Mesendoderm (in vitro differentiated cells): ENCODE data around the gene TICAM2.
A peak's percentile ranks its signal among the peaks of the same experiment; 100 is the strongest.

Experiments
- DNase-seq: peaks from one replicate; pipeline ENCODE4 v3.0.0; 2013
- H2AK5ac ChIP-seq: 2 replicates; pipeline ENCODE4 v1.6.1; 2013; ENCODE audit warnings: low read length, inconsistent platforms
- H2BK120ac ChIP-seq: 2 replicates; pipeline ENCODE4 v1.6.1; 2013; ENCODE audit warnings: low read depth, mild to moderate bottlenecking, low read length, moderate library complexity, mixed read lengths
- H2BK15ac ChIP-seq: replicated peaks from 2 replicates; pipeline ENCODE4 v1.6.1; 2013; ENCODE audit warnings: low read depth, mild to moderate bottlenecking, moderate library complexity
- H2BK5ac ChIP-seq: 2 replicates; pipeline ENCODE4 v1.6.1; 2013; ENCODE audit warnings: low read length, inconsistent platforms
- H3K18ac ChIP-seq: 2 replicates; pipeline ENCODE4 v1.6.1; 2013; ENCODE audit warnings: mild to moderate bottlenecking, low read length, mixed read lengths
- H3K23ac ChIP-seq: one replicate; pipeline ENCODE4 v1.6.1; 2013; ENCODE audit warnings: low read length
- H3K27ac ChIP-seq: 2 replicates; pipeline ENCODE4 v1.5.1; 2013; ENCODE audit warnings: low read depth, mild to moderate bottlenecking, inconsistent platforms, low read length, moderate library complexity
- H3K27me3 ChIP-seq: 2 replicates; pipeline ENCODE4 v1.6.1; 2013; ENCODE audit warnings: low read length, control low read depth, mild to moderate bottlenecking, inconsistent platforms; ENCODE audit not compliant: insufficient read depth, poor library complexity
- H3K36me3 ChIP-seq: 2 replicates; pipeline ENCODE4 v1.6.1; 2013; ENCODE audit warnings: low read length, inconsistent platforms; ENCODE audit not compliant: control insufficient read depth, insufficient read depth
- H3K4ac ChIP-seq: one replicate; pipeline ENCODE4 v1.6.1; 2013; ENCODE audit warnings: low read depth, mild to moderate bottlenecking, low read length, moderate library complexity
- H3K4me1 ChIP-seq: 2 replicates; pipeline ENCODE4 v1.6.1; 2013; ENCODE audit warnings: low read depth, low read length, inconsistent platforms; ENCODE audit not compliant: control insufficient read depth
- H3K4me2 ChIP-seq: 2 replicates; pipeline ENCODE4 v1.6.1; 2013; ENCODE audit warnings: low read length
- H3K4me3 ChIP-seq: 2 replicates; pipeline ENCODE4 v1.5.1; 2013; ENCODE audit warnings: mild to moderate bottlenecking, low read length
- H3K56ac ChIP-seq: one replicate; pipeline ENCODE4 v1.6.1; 2013; ENCODE audit warnings: low read length
- H3K79me1 ChIP-seq: 2 replicates; pipeline ENCODE4 v1.6.1; 2013; ENCODE audit warnings: low read length, inconsistent platforms
- H3K79me2 ChIP-seq: 2 replicates; pipeline ENCODE4 v1.6.1; 2013; ENCODE audit warnings: mild to moderate bottlenecking, low read length; ENCODE audit not compliant: control insufficient read depth, insufficient read depth
- H3K9ac ChIP-seq: 2 replicates; pipeline ENCODE4 v1.6.1; 2013; ENCODE audit warnings: low read length, inconsistent platforms
- H4K5ac ChIP-seq: one replicate; pipeline ENCODE4 v1.6.1; 2013; ENCODE audit warnings: low read length
- H4K8ac ChIP-seq: one replicate; pipeline ENCODE4 v1.6.1; 2013; ENCODE audit warnings: low read depth, mild to moderate bottlenecking, control low read depth, low read length, moderate library complexity
- WGBS: extraction: QIAGEN DNeasy Blood & Tissue Kit; methylation state at CpG from one replicate; pipeline ENCODE4 v1.1.7; 2013; ENCODE audit warnings: low lambda C conversion rate, missing lambda C conversion rate; ENCODE audit not compliant: insufficient coverage; ENCODE audit errors: extremely low coverage; 5-methylcytosine and 5-hydroxymethylcytosine counted together

Gene TICAM2

DNA sequence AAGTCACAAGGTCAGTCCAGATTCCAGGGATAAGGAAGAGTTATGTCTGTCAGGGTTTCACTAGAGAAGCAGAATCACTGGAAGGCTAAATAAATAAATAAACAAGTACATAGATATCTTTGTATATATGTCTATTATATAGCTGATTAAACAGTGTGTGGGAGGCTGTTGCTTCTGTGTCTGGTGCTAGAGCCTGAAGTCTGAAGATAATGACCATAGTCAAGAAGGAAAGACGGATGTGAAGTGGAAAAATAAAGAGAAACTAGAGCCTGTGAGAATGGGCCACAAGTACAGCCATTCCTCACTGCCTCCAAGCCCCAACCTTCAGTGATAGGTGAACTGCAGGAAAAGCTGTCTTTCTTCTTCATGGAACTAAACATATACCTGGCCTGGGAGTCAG is 27.6 kb upstream of the TICAM2 start:
- no peak overlapping the region for H3K27ac ChIP-seq
- no peak overlapping the region for H3K4ac ChIP-seq
- H3K36me3 ChIP-seq, result no peaks in the 10 kb centered on the region
- no peak overlapping the region for H3K23ac ChIP-seq
- no peaks in the 10 kb centered on the region for H3K27me3 ChIP-seq
- H4K8ac ChIP-seq, result no peak overlapping the region
- WGBS, result no CpG with 5 or more reads among the region's 1 CpG
- H2BK15ac ChIP-seq, result no peak overlapping the region
- no peak overlapping the region for H3K56ac ChIP-seq
- H2BK120ac ChIP-seq, result no peak overlapping the region
- H3K4me3 ChIP-seq, result no peak overlapping the region
- H3K4me1 ChIP-seq, result no peaks in the 10 kb centered on the region
- no peak overlapping the region for H3K4me2 ChIP-seq
- DNase-seq, result no peak
- no peak overlapping the region for H3K18ac ChIP-seq
- H3K79me1 ChIP-seq, result no peaks in the 10 kb centered on the region
- H3K9ac ChIP-seq, result no peak overlapping the region
- no peak overlapping the region for H4K5ac ChIP-seq
- H2AK5ac ChIP-seq, result no peak overlapping the region
- H3K79me2 ChIP-seq, result peaks cover 8% of the 10 kb centered on the region
- H2BK5ac ChIP-seq, result no peak overlapping the region

GRCh38 chr5:115627295-115627865 is 25.1 kb upstream of the TICAM2 start:
- no peak overlapping the region for H2BK5ac ChIP-seq
- no peak overlapping the region for H3K4me3 ChIP-seq
- DNase-seq, result no peak
- H2AK5ac ChIP-seq, result no peak overlapping the region
- no peaks in the 10 kb centered on the region for H3K36me3 ChIP-seq
- no peak overlapping the region for H4K8ac ChIP-seq
- WGBS, result 100% methylated on average over 1 of the region's 5 CpGs
- peaks cover 5% of the 10 kb centered on the region for H3K4me1 ChIP-seq
- no peak overlapping the region for H3K56ac ChIP-seq
- H3K27me3 ChIP-seq, result no peaks in the 10 kb centered on the region
- no peak overlapping the region for H2BK120ac ChIP-seq
- H3K79me2 ChIP-seq, result peaks cover 32% of the 10 kb centered on the region
- H3K23ac ChIP-seq, result no peak overlapping the region
- H3K4ac ChIP-seq, result no peak overlapping the region
- H3K18ac ChIP-seq, result no peak overlapping the region
- H3K79me1 ChIP-seq, result peaks cover 8% of the 10 kb centered on the region
- no peak overlapping the region for H3K9ac ChIP-seq
- no peak overlapping the region for H3K27ac ChIP-seq
- no peak overlapping the region for H2BK15ac ChIP-seq
- H4K5ac ChIP-seq, result no peak overlapping the region
- H3K4me2 ChIP-seq, result no peak overlapping the region

GRCh38 chr5:115626445-115626823 is 24.2 kb upstream of the TICAM2 start:
- Histone ChIP-seq H3K4me1 (peaks cover 5% of the 10 kb centered on the region), H3K23ac (no peak overlapping the region), H3K27me3 (no peaks in the 10 kb centered on the region), H3K27ac (no peak overlapping the region), H4K8ac (no peak overlapping the region), H2BK5ac (no peak overlapping the region), H3K9ac (peak overlapping the region; percentile 80), H2AK5ac (no peak overlapping the region), H2BK120ac (no peak overlapping the region), H3K4me2 (peak overlapping the region; percentile 64), H3K4ac (peak overlapping the region; percentile 48), H3K79me2 (peaks cover 38% of the 10 kb centered on the region), H4K5ac (no peak overlapping the region), H3K4me3 (peak overlapping the region; percentile 84), H3K18ac (no peak overlapping the region), H2BK15ac (no peak overlapping the region), H3K36me3 (no peaks in the 10 kb centered on the region), H3K56ac (peak overlapping the region; percentile 86), H3K79me1 (peaks cover 13% of the 10 kb centered on the region)
- no CpG with 5 or more reads among the region's 9 CpGs for WGBS
- no peak for DNase-seq

DNA sequence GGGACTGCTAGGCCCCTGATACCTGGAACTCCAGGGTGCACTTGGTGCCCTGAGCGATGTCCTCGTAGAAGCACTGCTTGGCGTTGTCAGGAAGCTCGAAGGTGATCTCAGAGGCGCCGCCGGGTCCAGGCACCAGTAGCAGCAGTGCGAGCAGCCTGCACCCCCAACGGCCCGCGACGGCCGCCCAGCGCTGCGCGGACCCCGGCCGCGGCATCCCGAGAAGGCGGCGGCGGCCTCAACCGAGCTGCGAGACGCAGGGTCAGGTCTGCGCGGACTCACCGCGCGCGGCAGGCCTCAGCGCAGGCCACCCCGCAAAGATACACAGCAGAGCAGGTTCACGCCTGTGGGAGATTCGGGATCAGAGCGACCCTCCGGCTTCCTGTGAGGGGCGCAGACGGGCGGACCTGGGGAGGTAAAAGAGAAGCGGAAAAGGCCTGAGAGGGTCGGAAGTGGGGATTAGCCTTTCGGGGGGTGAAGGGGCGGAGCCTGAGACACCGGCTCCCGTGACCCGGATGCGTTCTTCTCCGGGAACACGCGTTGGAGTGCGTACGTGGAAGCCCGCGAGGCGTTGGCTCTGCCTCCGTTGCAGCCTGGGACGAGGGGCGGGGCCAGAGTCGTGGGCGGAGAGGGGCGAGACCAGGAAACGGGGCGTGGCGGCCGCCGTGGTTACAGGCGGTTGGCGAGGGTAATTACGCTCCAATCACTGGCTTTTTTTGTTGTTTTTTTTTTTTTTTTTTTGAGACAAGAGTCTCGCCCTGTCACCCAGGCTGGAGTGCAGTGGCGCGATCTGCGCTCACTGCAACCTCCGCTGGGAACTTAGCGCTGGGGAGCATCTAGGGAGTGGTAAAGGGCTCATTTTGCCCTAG is 23.5 kb upstream of the TICAM2 start, which contains the start of gene TMED7:
TMED7 (minus strand) TSS at position 458 of the 866 bp plus-strand sequence; CDS start at position 214, 244 bp downstream.
- H3K27ac ChIP-seq, result peak within 1 kb of the TSS; percentile 65
- H3K27me3 ChIP-seq, result no peaks in the 10 kb centered on the region
- no CpG with 5 or more reads among the region's 77 CpGs for WGBS
- H3K18ac ChIP-seq, result peak within 1 kb of the TSS; percentile 20
- no peak within 1 kb of the TSS for H2BK15ac ChIP-seq
- no peak within 1 kb of the TSS for H4K8ac ChIP-seq
- no peak within 1 kb of the TSS for H4K5ac ChIP-seq
- H3K23ac ChIP-seq, result no peak within 1 kb of the TSS
- H2BK5ac ChIP-seq, result peak within 1 kb of the TSS; percentile 72
- no peaks in the 10 kb centered on the region for H3K36me3 ChIP-seq
- DNase-seq, result peak; percentile 97
- H3K9ac ChIP-seq, result peak within 1 kb of the TSS; percentile 97
- H2AK5ac ChIP-seq, result no peak within 1 kb of the TSS
- peak within 1 kb of the TSS; percentile 64 for H3K4me2 ChIP-seq
- H2BK120ac ChIP-seq, result no peak within 1 kb of the TSS
- peaks cover 15% of the 10 kb centered on the region for H3K79me1 ChIP-seq
- peaks cover 40% of the 10 kb centered on the region for H3K79me2 ChIP-seq
- H3K4ac ChIP-seq, result peak within 1 kb of the TSS; percentile 48
- H3K4me1 ChIP-seq, result peaks cover 5% of the 10 kb centered on the region
- peak within 1 kb of the TSS; percentile 95 for H3K4me3 ChIP-seq
- peak within 1 kb of the TSS; percentile 98 for H3K56ac ChIP-seq

GRCh38 chr5:115624994-115625393 is 22.7 kb upstream of the TICAM2 start:
- peaks cover 40% of the 10 kb centered on the region for H3K79me2 ChIP-seq
- H3K56ac ChIP-seq, result peak overlapping the region; percentile 70
- H4K5ac ChIP-seq, result no peak overlapping the region
- peaks cover 15% of the 10 kb centered on the region for H3K79me1 ChIP-seq
- H3K36me3 ChIP-seq, result no peaks in the 10 kb centered on the region
- H3K4me3 ChIP-seq, result peak overlapping the region; percentile 95
- H4K8ac ChIP-seq, result no peak overlapping the region
- no peak overlapping the region for H3K4ac ChIP-seq
- no peak overlapping the region for H2AK5ac ChIP-seq
- no peak overlapping the region for H3K23ac ChIP-seq
- H3K4me1 ChIP-seq, result peaks cover 5% of the 10 kb centered on the region
- peak overlapping the region; percentile 16 for H3K4me2 ChIP-seq
- no peak overlapping the region for H3K18ac ChIP-seq
- H2BK5ac ChIP-seq, result no peak overlapping the region
- no peak overlapping the region for H3K27ac ChIP-seq
- DNase-seq, result no peak
- no peaks in the 10 kb centered on the region for H3K27me3 ChIP-seq
- no peak overlapping the region for H2BK15ac ChIP-seq
- WGBS, result no CpG with 5 or more reads among the region's 3 CpGs
- H2BK120ac ChIP-seq, result no peak overlapping the region
- peak overlapping the region; percentile 97 for H3K9ac ChIP-seq
